Epidermal melanocyte (primary cell): ENCODE data around the gene GRK6.

Source experiments
- DNase-seq: peaks from one replicate; pipeline ENCODE4 v3.0.0; 2011; ENCODE audit warnings: low spot score; ENCODE audit not compliant: insufficient read length

GRK6 gene

DNA sequence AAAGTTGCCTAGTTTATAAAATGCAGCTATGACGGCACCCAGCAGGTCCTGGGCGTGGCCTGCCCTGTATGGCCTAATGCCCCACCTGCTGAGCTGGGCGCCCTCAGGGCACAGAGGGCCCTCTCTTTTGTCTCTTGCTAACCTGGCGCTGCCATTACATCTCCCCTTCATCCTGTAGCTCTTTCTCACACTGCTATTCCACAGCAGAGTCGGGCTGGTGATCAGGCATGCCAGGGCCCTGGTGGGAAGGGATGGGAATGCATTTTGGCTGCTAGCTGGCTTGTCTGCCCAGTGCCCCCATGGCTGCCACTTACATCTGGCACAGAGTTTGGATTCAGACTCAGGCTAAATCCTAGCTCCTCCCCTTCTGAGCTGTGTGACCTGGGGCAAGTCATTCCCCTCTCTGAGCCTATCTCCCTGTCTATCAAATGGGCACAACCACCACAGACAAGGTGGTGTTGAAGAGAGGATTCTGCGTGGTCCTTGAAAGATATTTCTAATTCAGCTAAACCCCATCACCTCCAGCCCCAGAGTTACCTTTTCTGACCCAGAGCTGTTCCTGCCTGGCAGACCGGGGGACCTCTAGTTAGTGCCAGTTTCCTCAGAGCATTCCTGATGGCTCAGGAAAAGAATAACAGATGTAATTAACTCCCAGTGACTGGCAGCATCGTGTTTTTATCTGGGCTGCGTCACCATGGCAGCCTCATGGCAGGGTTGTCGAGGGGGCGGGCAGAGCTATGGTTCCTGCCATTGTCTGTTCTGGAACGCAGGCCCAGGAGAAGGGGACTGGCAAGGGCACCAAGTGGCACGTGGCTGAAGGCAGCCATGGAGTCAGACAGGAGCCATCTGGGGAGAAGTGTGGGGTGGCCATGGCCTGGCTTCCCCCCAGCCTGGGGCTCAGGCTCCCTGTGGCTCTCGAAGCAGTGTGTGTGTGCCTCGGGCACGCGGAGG is 26.5 kb downstream of the GRK6 start:
- DNase-seq: no peak

DNA sequence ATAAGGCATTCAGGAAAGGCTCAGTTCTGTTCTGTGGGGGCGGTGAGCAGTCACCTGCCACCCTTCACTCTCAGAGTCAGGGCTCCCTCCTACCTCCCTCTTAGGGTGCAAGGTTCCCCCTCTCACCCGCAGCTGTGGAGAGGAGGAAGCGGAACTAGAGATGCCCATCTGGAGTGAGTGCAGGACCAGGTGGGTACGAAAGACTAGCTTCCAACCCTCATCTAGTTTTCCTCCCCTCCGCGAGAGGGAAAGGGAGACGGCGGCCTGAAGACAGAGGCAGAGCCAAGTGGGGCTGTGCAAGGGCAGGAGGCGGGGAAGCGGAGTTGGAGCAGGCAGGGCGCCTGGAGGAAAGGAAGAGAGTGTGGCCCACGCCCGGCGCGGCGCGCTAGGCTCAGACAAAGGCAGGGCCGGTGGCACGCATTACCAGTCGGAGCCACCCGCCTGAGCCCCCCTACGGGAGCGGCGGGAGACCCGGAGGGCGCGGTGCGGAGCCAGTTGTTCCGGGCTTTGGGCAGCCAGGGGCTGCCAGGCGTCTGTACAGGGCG is 27.4 kb downstream of the GRK6 start:
- DNase-seq: no peak

DNA sequence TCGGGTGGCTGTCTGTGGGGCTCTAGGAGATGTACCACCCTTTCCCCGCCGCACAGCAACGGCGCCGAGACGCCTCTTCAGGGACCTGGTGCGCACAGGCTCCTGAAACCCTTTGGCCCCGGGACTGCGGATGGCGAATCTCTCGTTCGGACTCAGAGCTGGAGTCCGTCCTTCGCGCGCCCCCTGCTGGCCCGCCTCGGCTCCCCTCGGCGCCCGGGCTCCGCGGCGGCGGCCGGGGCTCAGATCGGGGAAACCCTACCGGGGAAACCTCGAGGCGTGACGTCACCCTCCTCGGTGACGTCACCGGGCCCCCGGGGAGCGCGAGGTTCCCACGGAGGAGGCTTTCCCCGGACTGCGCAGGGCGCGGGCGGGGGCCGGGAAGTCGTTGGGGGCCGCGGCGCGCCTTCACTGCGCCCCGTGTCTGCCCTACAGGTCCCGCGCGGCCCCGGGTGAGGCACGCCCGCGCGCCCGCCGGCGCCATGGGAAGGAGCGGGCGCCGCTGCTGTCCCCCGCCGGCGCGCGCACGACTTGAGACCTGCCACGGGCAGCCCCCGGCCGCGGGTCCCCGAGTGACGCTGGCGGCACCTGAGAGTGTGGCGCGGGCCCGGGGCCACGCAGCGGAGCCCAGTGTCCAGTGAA is 28.0 kb downstream of the GRK6 start:
- DNase-seq: peak; percentile 100

DNA sequence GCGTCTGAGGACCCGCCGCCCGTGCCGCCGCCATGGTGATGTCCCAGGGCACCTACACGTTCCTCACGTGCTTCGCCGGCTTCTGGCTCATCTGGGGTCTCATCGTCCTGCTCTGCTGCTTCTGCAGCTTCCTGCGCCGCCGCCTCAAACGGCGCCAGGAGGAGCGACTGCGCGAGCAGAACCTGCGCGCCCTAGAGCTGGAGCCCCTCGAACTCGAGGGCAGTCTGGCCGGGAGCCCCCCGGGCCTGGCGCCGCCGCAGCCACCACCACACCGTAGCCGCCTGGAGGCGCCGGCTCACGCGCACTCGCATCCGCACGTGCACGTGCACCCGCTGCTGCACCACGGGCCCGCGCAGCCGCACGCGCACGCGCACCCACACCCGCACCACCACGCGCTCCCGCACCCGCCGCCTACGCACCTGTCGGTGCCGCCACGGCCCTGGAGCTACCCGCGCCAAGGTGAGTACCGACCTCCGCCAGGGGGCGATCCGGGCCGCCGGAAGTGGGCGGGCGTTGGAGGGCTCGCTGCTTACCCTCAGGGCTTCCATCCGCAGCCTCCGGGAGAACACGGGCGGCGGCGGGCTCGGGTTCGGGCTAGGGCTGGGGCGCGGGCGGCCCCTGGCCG is 28.7 kb downstream of the GRK6 start:
- peak; percentile 47 for DNase-seq

DNA sequence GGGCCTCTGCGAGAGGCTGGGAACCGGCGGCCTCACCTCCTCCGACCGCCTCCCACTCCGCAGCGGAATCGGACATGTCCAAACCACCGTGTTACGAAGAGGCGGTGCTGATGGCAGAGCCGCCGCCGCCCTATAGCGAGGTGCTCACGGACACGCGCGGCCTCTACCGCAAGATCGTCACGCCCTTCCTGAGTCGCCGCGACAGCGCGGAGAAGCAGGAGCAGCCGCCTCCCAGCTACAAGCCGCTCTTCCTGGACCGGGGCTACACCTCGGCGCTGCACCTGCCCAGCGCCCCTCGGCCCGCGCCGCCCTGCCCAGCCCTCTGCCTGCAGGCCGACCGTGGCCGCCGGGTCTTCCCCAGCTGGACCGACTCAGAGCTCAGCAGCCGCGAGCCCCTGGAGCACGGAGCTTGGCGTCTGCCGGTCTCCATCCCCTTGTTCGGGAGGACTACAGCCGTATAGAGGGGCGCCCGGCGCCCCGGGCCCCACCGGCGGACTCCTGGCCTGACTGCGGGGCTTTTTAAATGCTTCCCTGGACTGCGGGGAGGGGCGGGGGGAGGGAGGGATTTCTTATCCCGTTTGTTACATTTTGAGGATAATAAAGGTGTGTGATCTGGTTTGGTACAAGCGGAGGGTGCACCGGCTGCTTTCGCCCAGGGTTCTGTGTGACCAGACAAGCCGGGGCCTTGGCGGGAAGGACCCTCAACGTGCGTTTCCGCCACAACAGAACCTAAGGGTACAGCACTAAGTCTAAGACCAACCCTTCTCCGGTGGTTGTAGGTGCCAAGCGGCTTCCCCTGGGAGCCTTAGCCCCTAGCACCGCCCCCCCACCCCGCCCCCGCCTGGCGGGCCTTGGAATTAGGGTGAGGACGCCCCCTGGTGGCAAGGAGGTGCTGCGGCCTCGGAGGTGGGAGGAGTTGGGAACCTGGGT is 29.4 kb downstream of the GRK6 start:
- peak; percentile 99 for DNase-seq

DNA sequence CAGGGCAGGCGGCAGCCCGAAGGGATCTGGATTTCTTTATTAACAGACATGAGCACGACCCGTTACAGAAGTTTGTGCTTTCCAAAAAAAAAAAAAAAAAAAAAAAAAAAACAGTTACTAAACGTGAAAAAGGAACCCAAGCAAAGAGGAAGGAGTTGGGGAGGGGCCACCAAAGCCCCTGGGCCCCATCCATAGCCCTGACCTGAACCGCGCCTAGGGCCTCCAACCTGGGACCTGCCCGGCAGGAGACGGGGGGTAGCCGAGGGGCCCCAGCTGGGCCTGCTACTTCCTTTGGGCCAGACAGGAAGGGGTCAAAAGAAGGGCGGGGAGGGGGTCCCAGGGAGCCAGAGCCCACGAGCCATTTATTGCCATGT is 30.1 kb downstream of the GRK6 start:
- DNase-seq: no peak

DNA sequence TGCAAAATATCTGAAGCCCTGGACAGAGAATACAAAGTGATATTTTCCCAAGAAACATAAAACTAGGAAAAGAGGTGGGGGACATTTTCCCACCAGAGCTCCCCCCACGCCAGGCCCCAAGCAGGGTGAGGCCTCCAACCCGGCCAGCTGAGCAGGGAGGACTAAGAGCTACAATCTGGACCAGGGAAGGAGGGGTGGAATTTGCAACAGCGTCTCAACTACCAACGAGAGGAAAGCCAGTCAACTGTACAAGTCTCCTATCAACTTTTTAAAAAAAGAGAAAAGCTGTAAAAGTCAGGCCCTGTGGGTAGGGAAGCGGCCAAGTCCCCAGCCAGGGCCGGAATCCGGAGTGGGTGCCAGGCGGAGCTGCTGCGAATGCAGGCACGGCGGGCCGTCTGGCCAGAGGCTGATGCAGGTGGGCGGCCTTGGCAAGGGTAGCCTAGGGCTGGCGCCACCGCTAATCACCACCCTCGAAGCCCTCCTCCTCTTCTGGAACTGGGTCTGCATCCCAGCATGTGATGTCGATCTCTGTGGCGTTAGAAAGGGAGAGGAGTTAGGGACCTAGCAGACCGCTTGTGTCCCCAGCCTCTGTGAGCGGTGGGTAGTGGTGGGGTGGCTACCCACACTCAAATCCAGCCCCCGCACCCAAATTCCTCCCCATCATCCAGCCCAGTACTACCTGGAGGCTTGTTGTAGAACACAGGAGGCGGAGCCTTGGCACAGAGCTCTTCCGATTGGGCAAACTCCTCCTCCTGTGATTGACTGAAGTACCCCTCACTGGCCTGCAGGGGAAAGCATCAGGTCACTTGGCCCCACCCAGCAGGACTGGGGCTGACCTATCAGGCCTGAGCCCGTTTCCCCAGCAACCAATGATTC is 30.7 kb downstream of the GRK6 start:
- peak; percentile 95 for DNase-seq

DNA sequence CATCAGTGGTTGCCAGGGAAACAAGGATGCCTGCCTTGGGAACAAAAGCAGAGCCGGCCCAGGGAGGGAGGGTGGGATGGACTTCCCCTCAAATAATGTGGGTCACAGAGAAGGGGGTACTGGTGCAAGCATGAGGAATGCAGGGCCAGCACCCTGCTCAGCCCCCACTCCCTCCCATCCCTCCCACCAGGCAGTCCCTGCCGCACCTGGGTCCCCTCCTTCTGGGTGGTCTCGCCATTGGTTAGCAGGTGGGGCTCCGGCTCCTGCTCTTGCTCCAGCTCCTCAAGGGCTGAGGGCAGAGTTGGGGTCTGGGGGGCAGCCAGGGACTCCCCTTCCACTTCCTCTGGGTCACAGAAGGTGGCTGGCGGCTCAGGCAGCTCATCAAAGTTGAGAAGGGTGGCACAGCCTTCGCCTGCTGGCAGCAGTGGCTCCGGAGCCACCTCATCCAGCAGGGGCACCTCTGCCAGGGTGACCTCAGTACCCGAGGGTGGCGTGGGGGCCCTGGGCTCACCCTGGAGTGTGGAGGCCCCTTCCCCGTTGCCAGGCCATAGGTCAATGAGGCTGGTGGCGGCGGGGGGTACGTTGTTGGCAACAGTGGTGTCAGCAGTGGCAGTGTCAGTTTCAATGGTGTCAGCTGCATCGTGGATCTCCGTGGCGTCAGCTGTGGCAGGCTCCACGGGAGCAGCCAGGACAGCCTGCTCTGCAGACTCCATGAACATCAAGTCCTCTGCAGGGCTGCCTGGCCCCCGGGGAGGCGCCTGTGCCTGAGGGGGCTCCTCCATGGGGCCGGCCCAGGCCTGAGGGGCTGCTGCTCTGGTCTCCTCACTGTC is 31.6 kb downstream of the GRK6 start:
- DNase-seq: no peak

DNA sequence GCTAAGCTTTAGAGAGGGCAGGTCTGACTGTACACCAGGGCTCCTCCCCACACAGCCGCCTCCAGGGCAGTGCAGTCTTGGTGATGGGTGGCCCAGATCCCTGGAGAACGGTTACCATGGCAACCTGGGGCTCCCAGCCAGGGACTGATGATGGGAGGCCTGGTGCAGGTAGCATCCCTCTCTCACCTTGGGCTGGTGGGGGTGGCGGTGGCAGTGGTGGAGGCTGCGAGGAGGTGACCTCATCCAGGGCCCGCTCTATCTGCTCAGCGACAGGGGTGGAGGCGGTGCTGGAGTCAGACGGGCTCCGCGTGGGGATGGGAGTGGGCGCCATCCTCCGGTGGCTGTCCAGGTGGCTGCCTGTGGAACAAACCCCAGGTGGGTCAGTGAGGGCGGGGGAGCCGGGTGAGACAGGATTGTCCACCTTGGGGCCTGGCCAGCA is 32.5 kb downstream of the GRK6 start:
- DNase-seq: no peak

DNA sequence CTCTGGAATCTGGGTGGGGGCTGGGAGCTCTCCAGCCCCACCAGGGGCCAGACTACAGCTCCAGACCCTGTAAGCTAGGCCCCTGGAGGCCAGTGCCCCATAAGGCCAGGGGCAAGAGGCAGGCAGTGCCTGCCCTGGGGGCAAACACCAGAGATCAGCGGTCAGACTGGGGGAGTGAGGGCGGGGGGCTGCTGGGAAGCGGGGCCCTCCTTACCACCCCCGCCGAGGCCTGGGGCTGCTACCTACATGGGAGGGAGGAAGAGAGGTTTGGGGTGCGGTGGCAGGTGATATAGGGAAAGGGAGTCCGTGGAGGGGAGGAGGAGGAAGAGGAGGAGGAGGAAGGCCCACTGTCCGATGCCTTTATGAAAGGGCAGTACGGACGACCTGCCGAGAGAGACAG is 32.9 kb downstream of the GRK6 start:
- DNase-seq: no peak

DNA sequence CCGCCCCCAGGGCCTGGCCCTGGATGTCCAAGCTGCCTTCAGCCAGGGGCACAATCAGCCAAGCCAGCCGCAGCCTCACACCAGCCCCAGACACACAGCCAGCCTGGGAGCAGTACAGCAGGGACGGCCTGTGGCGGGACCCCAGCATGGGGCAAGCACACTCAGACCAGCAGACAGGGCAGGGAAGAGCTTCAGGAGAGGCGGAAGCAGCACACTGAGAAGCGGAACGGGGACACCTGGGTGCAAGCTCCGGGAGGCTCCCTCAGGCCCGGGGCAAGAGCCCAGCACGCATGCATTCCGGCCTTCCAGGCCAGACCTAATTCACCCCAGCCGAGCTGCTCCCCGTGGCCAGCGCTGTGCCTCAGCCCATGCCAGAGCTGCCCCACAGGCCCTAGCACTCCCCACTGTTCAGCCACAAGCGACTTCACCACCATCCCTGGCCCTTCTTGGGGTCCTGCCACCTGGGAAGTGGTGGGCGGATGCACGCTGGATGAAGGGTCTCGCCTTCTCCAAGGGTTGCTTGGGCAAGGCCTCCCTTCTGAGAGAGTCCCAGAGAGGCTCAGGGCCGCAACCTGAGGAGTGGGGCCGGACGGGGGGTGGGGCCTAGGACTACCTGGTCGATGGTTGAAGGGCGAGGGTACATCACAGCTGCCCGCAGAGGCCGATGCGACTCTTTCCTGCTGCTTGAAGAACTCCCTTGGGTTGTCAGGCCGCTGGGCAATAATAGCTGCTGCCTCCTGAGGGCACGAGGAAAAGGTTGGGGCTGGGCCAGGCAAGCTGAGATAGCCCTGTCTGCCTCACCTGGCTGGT is 33.5 kb downstream of the GRK6 start:
- DNase-seq: no peak

DNA sequence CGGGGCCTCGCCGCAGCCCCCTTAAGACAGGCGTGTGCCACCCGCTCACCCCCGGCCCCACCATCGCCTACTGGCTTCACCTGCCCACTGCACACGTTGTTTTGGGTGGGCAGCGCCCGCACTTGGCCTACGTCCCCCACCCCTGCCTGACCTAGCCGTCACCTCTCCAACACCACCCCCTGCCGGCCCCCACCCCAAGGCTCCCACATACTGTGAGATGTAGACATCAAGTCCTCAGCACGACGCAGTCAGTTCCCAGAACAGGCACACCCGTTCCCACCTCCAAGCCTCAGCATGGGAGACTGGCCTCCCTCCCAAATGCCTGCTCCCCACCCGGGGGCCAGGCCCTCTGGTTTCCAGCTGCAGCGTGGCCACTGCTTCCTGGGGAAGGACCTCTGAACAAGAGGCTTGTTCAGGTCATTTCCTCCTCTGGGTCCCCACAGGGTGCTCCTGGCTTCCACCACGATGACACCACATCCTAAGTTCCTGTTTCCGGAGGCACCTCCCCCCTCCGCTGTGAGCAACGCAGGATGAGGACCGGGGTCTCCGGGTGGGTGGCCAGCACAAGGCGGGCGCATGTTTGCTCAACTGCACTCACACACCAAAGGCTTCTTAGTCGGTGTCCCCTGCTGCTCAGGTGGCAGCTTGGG is 35.7 kb downstream of the GRK6 start:
- no peak for DNase-seq

DNA sequence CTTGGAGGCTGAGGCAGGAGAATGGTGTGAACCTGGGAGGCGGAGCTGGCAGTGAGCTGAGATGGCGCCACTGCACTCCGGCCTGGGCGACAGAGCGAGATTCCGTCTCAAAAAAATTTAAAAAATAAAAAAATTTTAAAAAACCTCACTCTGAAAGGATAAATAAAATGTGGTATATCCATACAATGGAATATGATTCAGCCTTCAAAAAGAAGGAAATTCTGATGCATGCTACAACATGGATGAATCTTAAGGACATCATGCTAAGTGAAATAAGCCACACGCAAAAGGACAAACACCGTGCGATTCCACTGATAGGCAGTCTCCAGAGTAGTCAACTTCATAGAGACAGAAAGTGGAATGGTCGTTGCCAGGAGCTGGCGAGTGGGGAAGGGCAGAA is 38.6 kb downstream of the GRK6 start:
- no peak for DNase-seq

DNA sequence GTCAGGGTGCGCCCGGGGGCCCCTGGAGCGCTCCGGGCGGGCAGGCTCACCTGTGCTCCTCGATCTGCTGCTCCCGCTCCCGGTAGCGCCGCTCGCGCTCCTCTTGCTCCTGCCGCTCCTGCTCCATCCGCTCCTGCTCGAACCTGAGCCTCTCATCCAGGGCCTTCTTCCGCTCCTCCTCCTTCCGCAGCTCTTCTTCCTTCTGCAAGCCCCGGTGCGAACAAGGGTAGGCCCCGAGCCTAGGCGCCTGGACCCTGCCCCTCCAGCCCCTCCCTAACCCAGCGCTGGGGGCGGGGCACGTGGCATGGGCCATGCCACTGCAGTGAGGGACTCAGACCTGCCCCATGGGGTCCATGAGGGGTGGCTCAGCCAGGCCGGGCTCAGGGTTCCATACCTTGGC is 40.4 kb downstream of the GRK6 start:
- DNase-seq: no peak

DNA sequence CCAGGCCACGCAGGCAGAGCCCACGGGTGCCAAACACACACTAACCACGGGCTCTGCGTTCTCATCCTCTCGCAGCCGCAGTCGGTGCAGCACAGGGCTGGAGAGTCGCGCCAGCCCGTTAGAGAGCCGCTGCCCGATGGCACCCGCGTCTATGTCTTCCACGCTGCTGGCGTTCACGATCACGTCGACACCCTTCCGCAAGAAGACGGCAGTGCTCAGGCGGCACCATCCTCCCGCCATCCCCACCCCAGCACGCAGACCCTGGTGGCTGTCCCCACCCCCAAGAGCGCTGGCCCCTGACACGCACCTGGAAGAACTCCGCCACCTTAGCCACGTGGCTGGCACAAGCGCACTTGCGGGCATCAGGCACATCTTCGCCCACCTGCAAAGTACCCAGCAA is 41.0 kb downstream of the GRK6 start:
- no peak for DNase-seq

DNA sequence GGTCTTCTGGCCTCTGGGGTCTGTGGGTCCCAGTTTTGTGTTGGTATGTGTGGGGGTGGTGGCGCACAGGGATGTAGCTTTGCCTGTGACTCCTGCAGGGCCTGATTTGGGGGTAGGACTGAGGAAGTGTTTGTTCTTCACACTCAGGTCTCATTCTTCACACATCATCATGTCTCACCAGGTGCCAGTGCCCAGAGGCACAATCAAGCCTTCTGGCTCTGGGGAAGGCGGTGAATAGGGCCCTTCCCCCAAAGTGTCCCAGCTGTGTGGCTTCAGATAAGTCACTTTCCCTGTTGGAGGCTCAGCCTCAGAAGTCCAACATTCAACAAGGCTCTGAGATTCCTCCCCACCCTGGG is 41.8 kb downstream of the GRK6 start:
- no peak for DNase-seq

DNA sequence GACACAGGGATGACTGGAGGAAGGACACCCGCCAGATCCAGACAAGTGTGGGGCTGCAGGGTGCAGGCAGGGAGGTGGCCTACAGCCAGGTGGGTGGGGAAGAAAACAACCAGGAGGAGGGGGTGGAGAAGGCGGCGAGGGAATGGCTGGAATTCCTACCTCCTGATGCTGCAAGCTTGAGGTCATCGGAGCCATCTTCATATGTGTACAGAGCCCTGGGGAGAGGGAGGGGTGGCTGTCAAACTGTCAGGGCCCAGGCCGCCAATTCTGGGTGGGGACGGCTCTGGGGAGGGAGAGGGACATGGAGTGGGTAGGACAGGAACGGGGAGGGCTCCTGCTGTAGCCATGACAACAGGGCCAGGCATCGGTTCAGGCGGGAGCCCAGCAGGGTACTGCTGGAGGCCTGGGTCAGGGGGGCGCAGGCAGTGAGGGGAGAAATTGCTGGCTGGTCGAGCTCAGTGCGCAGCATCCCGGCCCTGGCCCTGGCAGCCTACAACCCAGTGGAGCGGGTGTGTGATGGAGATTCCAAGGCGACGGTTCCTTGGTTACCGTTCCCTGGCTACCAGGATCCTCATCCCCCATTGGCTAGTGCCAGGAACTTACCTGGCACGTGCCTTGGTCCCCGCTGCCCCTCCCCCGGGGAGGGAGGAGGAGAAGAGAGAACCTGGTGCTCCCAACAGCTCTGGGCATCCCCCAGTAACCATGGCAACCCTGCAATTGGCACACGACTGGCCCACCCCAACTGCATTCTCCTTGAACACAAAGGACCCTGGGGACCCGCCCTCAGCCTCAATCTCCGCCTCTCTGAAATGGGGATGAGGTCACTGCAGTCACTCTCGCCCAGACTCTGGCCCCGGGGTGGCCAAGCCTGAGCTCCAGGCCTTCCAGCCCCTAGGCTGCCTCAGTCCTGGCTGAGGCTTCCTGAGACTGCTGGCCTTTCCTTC is 42.5 kb downstream of the GRK6 start:
- no peak for DNase-seq
